DOHH2 (cell line): ENCODE results near the gene EIF4EBP3.

Experiments
- H3F3A ChIP-seq: fragments of 200-600 bp; sonication (generic), shearing (Covaris generic); 2 replicates; pipeline ENCODE4 v1.6.0; 2016; ENCODE audit warnings: antibody characterized with exemption, mild to moderate bottlenecking; ENCODE audit not compliant: control insufficient read depth, insufficient read depth
- H3K27ac ChIP-seq: fragments of 200-600 bp; sonication (generic); 2 replicates; pipeline ENCODE4 v1.5.1; 2014; ENCODE audit warnings: low read depth, mild to moderate bottlenecking, low read length, moderate library complexity
- H3K27me3 ChIP-seq: fragments of 200-600 bp; sonication (generic); 2 replicates; pipeline ENCODE4 v1.6.1; 2014; ENCODE audit warnings: mild to moderate bottlenecking, low read length, mixed read lengths; ENCODE audit not compliant: control insufficient read depth
- H3K36me3 ChIP-seq: fragments of 200-600 bp; sonication (generic); 2 replicates; pipeline ENCODE4 v1.6.1; 2014; ENCODE audit warnings: mild to moderate bottlenecking, low read length, moderate library complexity, mixed read lengths; ENCODE audit not compliant: control insufficient read depth
- H3K4me1 ChIP-seq: fragments of 200-600 bp; sonication (generic); 2 replicates; pipeline ENCODE4 v1.6.1; 2014; ENCODE audit warnings: mild to moderate bottlenecking, low read length, mixed read lengths; ENCODE audit not compliant: control insufficient read depth
- H3K4me2 ChIP-seq: fragments of 200-600 bp; sonication (generic); 2 replicates; pipeline ENCODE4 v1.6.0; 2014; ENCODE audit warnings: mild to moderate bottlenecking, low read length, moderate library complexity
- H3K4me3 ChIP-seq: fragments of 200-600 bp; sonication (generic); 2 replicates; pipeline ENCODE4 v1.5.1; 2014; ENCODE audit warnings: mild to moderate bottlenecking, low read length, mixed read lengths
- H3K79me2 ChIP-seq: fragments of 200-600 bp; sonication (generic); 2 replicates; pipeline ENCODE4 v1.6.1; 2014; ENCODE audit warnings: mild to moderate bottlenecking, low read length, mixed read lengths; ENCODE audit not compliant: control insufficient read depth
- H3K9me2 ChIP-seq: fragments of 200-600 bp; sonication (generic); replicated peaks from 2 replicates; pipeline ENCODE4 v1.6.1; 2014; ENCODE audit warnings: mild to moderate bottlenecking, low read length, mixed read lengths; ENCODE audit not compliant: control insufficient read depth
- H3K9me3 ChIP-seq: fragments of 200-600 bp; sonication (generic); 2 replicates; pipeline ENCODE4 v1.6.1; 2014; ENCODE audit warnings: antibody characterized with exemption, low read length, mixed read lengths; ENCODE audit not compliant: control insufficient read depth, insufficient read depth
- H4K20me1 ChIP-seq: fragments of 200-600 bp; sonication (generic); 2 replicates; pipeline ENCODE4 v1.6.0; 2014; ENCODE audit warnings: low read depth, mild to moderate bottlenecking, antibody characterized with exemption, low read length, moderate library complexity; ENCODE audit not compliant: control insufficient read depth, insufficient read depth
- EZH2phosphoT487 ChIP-seq: fragments of 200-600 bp; sonication (generic); IDR thresholded peaks from 2 replicates; pipeline ENCODE4 v1.6.1; 2017; ENCODE audit warnings: borderline replicate concordance, mild to moderate bottlenecking, antibody characterized with exemption, low read length, moderate library complexity, mixed read lengths
- TF ChIP-seq, protein P1 (sequence below): fragments of 200-600 bp; sonication (generic); IDR thresholded peaks from one replicate; pipeline ENCODE4 v1.5.1; 2014; ENCODE audit warnings: antibody characterized with exemption, mild to moderate bottlenecking, low read depth, low read length; ENCODE audit not compliant: poor library complexity, severe bottlenecking

EIF4EBP3 gene

DNA sequence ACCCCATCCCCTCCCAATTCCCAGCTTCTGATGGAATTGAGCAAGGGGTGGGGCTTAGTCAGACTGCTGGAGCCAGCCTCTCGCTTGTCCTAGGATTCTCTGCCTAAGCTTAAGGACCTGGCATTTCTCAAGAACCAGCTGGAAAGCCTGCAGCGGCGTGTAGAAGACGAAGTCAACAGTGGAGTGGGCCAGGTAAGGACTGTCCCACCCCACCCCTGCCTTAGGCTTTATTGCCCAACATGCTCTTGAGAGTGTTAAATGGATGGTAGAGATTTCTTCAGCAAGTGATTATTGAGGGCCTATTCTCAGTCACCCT, 18.3 kb downstream of the EIF4EBP3 start:
- peaks cover 35% of the 10 kb centered on the region for H3K79me2 ChIP-seq
- peak overlapping the region; percentile 94 for H3K4me3 ChIP-seq
- H3K27ac ChIP-seq, result no peak overlapping the region
- H3K9me2 ChIP-seq, result no peaks in the 10 kb centered on the region
- no peak for TF ChIP-seq EZH2phosphoT487
- H3K4me2 ChIP-seq, result peak overlapping the region; percentile 92
- H3F3A ChIP-seq, result no peaks in the 10 kb centered on the region
- H3K4me1 ChIP-seq, result peaks cover 23% of the 10 kb centered on the region
- peaks cover 41% of the 10 kb centered on the region for H3K36me3 ChIP-seq
- H3K27me3 ChIP-seq, result no peaks in the 10 kb centered on the region
- no peaks in the 10 kb centered on the region for H3K9me3 ChIP-seq
- no peaks in the 10 kb centered on the region for H4K20me1 ChIP-seq

- H3K27ac ChIP-seq, result no peak overlapping the region
- no peaks in the 10 kb centered on the region for H3K27me3 ChIP-seq
- H3K79me2 ChIP-seq, result peaks cover 35% of the 10 kb centered on the region
- H3K4me3 ChIP-seq, result no peak overlapping the region
- no peaks in the 10 kb centered on the region for H3K9me2 ChIP-seq
- H3F3A ChIP-seq, result no peaks in the 10 kb centered on the region
- TF ChIP-seq, protein P1, sequence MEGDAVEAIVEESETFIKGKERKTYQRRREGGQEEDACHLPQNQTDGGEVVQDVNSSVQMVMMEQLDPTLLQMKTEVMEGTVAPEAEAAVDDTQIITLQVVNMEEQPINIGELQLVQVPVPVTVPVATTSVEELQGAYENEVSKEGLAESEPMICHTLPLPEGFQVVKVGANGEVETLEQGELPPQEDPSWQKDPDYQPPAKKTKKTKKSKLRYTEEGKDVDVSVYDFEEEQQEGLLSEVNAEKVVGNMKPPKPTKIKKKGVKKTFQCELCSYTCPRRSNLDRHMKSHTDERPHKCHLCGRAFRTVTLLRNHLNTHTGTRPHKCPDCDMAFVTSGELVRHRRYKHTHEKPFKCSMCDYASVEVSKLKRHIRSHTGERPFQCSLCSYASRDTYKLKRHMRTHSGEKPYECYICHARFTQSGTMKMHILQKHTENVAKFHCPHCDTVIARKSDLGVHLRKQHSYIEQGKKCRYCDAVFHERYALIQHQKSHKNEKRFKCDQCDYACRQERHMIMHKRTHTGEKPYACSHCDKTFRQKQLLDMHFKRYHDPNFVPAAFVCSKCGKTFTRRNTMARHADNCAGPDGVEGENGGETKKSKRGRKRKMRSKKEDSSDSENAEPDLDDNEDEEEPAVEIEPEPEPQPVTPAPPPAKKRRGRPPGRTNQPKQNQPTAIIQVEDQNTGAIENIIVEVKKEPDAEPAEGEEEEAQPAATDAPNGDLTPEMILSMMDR, result no peak
- H4K20me1 ChIP-seq, result no peaks in the 10 kb centered on the region
- no peaks in the 10 kb centered on the region for H3K9me3 ChIP-seq
- H3K4me1 ChIP-seq, result peaks cover 23% of the 10 kb centered on the region
- H3K4me2 ChIP-seq, result peak overlapping the region; percentile 92; the same call in 1 of the 2 replicates
- peaks cover 41% of the 10 kb centered on the region for H3K36me3 ChIP-seq
These were observed 19.2 kb downstream of the EIF4EBP3 start for GRCh38 chr5:140566665-140567064.

GRCh38 chr5:140567136-140567818, 19.8 kb downstream of the EIF4EBP3 start:
- Histone ChIP-seq H3K9me3 (no peaks in the 10 kb centered on the region), H3K27ac (no peak overlapping the region), H3K4me3 (no peak overlapping the region), H3F3A (no peaks in the 10 kb centered on the region), H3K4me1 (peaks cover 23% of the 10 kb centered on the region), H3K4me2 (0 out of 2 replicates have a peak overlapping the region, but pooled peaks have one; percentile 92), H3K27me3 (no peaks in the 10 kb centered on the region), H3K79me2 (peaks cover 35% of the 10 kb centered on the region), H4K20me1 (no peaks in the 10 kb centered on the region), H3K36me3 (peaks cover 41% of the 10 kb centered on the region), H3K9me2 (no peaks in the 10 kb centered on the region)
- no peak for TF ChIP-seq EZH2phosphoT487
- TF ChIP-seq, protein P1, result no peak

GRCh38 chr5:140567871-140568270, 20.4 kb downstream of the EIF4EBP3 start:
- Histone ChIP-seq H3K4me3 (no peak overlapping the region), H3K79me2 (peaks cover 35% of the 10 kb centered on the region), H3K36me3 (peaks cover 41% of the 10 kb centered on the region), H3K9me2 (no peaks in the 10 kb centered on the region), H3K4me1 (peaks cover 23% of the 10 kb centered on the region), H3K9me3 (no peaks in the 10 kb centered on the region), H3K4me2 (no peak overlapping the region), H4K20me1 (no peaks in the 10 kb centered on the region), H3F3A (no peaks in the 10 kb centered on the region), H3K27me3 (no peaks in the 10 kb centered on the region), H3K27ac (no peak overlapping the region)
- TF ChIP-seq, protein P1, result no peak
- TF ChIP-seq EZH2phosphoT487, result no peak
